HG02943 (cell line): Measurements from ENCODE around the gene ATF7.

Experiments used
- ATAC-seq: cut with Tn5 transposase; IDR thresholded peaks from one replicate; pipeline ENCODE4 v1.9.1; 2021; ENCODE audit warnings: mild to moderate bottlenecking, low read depth, moderate library complexity; ENCODE audit not compliant: unreplicated experiment

The ATF7 gene

GRCh38 chr12:53467082-53467481 lies 159.1 kb downstream of the ATF7 start:
- ATAC-seq: no peak

GRCh38 chr12:53466640-53467039 lies 159.5 kb downstream of the ATF7 start:
- no peak for ATAC-seq

- no peak for ATAC-seq
Measured at GRCh38 chr12:53465679-53466078, 160.5 kb downstream of the ATF7 start.

- no peak for ATAC-seq
Measured at GRCh38 chr12:53464685-53465418, 161.3 kb downstream of the ATF7 start.

GRCh38 chr12:53463802-53464560 lies 162.2 kb downstream of the ATF7 start:
- no peak for ATAC-seq

GRCh38 chr12:53462935-53463334 lies 163.2 kb downstream of the ATF7 start:
- ATAC-seq: no peak

GRCh38 chr12:53461591-53461990 lies 164.6 kb downstream of the ATF7 start:
- no peak for ATAC-seq

- no peak for ATAC-seq
Measured at GRCh38 chr12:53461059-53461458, 165.1 kb downstream of the ATF7 start.

GRCh38 chr12:53459097-53459496 lies 167.1 kb downstream of the ATF7 start:
- ATAC-seq: no peak
